HG02870 (cell line): Measurements from ENCODE around the gene INTS3.
"Not testable (repeated sequence)": the region's sequence is repeated elsewhere in the genome, so short reads cannot be mapped to it uniquely, and the experiment has no call there.

ENCODE experiments used
- ATAC-seq: cut with Tn5 transposase; IDR thresholded peaks from one replicate; pipeline ENCODE4 v1.9.1; 2021; ENCODE audit warnings: mild to moderate bottlenecking, moderate library complexity; ENCODE audit not compliant: unreplicated experiment

INTS3 gene

DNA sequence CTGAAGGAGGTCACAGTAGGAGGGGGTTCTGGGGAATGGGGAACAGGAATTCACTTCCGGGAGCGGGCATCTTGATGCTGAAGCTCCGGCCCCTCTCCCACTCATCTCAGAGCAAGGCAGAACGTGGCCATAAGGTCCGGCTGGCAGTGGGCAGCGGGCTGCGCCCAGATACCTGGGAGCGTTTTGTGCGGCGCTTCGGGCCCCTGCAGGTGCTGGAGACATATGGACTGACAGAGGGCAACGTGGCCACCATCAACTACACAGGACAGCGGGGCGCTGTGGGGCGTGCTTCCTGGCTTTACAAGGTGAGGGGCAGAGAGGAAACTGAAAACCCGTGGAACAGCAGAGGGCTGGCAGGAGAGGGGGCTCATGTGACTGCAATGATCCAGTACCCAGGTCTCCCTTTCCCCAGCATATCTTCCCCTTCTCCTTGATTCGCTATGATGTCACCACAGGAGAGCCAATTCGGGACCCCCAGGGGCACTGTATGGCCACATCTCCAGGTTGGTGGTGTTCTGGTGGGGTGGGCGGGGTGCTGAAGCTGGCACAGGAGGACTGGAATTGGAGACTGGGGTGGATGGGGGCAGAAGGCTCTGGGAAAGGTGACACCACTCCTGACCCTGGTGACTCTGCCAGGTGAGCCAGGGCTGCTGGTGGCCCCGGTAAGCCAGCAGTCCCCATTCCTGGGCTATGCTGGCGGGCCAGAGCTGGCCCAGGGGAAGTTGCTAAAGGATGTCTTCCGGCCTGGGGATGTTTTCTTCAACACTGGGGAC, 50.4 kb downstream of the INTS3 start:
- ATAC-seq: no peak

GRCh38 chr1:153778824-153779519, 51.1 kb downstream of the INTS3 start:
- ATAC-seq: no peak

DNA sequence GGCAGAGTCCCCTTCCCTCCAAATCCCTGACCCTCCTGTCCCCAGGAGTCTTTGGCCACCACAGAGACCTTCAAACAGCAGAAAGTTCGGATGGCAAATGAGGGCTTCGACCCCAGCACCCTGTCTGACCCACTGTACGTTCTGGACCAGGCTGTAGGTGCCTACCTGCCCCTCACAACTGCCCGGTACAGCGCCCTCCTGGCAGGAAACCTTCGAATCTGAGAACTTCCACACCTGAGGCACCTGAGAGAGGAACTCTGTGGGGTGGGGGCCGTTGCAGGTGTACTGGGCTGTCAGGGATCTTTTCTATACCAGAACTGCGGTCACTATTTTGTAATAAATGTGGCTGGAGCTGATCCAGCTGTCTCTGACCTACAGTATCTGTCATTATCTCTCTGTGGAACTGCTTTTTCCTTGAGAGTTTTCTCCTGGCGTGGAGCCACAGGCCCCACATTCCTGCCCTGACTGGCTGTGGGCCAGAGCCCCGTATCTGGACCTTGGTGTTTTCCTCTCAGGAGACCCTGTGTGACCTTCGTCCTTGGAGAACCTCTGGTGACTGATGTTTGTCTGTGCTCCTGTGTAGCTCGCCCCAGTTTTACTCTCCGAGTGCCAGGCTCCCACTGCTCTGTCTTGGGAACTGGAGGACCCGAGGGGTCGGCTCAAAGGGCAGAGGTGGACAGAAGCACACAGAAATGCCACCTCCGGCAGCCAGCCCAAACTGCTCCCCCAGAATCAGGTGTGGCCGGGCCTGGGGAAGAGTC, 52.1 kb downstream of the INTS3 start:
- ATAC-seq: no peak

DNA sequence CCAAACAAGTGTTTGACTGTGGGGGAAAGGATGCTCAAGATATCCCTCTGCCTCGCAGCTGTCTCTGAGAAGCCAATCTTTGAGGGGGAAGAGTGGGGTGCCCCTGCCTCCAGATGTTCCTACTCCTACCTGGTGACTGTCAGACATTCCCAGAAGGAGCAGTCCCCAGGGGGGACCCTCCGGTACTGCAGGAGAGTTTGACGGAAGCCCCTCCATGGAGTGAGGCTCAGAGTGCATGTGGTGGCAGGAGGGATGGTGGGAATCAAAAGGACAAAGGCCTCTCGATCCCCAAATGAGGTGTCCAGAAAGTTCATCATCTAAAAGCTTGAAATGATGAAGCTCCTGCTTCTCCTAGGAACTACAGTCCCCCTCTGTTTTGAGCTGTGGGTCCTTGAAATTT, 52.7 kb downstream of the INTS3 start:
- ATAC-seq: no peak

DNA sequence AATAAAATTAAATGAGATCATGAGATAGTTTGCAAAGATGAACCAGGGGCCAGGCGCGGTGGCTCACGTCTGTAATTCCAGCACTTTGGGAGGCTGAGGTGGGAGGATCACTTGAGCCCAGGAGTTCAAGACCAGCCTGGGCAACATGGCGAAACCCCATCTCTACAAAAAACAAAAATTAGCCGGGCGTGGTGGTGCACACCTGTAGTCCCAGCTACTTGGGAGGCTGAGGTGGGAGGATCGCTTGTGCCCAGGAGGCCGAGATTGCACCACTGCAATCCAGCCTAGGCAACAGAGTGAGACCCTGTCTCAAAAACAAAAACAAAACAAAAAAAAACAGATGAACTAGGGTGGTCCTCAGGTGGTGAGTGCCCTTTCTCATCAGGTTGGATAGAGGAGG, 54.8 kb downstream of the INTS3 start:
- not testable (repeated sequence) for ATAC-seq

DNA sequence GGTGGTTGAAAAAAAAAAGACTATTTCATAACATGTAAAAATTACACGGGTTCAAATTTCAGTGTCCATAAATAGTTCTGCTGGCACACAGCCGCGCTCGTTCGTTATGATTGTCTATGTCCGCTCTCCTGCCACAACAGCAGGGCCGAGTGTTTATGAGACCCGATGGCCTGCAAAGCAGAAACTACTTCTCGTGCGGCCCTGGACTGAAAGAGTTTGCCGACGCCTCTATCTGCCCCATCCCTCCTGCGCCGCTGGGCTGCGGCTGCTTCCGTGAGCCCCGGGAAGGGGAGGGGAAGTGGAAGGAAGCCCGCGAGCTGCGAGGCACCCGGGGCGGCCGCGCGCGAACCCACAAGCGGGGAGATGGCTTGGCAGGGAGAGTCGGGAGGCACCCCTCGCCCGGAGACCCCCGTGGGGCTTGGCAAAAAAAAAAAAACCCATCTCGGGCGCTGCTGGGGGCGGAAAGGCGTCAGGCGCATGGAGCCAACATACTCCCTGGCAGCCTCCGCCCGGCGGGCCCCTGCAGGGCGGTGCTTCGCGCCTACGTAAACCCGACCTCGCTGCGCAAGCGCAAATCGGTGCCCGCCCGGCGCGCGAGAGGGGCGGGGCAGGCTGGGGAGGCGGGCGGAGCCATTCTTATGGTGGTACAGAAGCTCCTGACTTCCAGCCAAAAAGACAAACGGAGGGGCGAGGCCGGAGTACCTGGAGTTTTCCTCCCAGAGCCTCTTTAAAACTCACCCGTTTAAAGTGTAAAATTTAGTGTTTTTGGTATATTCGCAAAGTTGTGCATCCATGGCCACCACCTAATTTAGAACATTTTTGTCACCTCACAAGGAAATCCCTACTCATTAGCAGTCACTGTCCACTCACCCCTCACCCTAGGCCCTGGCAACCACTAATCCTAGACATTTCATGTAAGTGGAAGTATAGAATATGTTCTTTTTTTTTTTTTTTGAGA, 55.7 kb downstream of the INTS3 start:
- ATAC-seq: peak; percentile 80

- no peak for ATAC-seq
Observed at GRCh38 chr1:153786038-153786790, 58.4 kb downstream of the INTS3 start.

GRCh38 chr1:153789478-153790034, 61.7 kb downstream of the INTS3 start:
- ATAC-seq: no peak

DNA sequence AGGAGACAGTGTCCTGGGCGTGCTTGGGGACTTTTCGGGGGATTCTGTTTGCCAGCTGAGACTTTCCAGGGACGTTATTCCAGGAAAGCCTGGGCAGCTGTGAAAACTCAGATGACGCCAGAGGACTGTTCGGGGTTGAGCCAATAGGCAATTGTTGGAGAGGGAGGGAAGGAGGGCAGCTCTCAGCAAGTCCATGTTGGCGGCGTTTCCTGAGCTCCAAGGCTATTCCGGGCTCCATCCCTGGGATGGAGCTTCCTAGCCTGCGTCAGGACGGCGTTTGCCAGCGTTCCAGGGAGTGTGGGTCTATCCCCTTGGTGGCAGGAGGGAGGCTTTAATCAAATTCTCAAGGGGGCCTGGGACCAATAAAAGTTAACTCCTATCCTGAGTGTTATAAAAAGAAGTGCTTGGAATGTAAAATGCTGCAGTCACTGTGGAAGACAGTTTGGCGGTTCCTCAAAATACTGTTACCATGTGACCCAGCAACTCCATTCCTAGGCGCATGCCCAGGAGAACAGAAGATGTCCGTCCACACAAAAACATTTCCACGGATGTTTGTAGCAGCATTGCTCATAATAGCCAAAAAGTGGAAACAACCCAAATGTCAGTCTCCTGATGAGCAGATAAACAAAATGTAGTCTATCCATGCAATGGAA, 62.6 kb downstream of the INTS3 start:
- no peak for ATAC-seq

- ATAC-seq: peak; percentile 85
Observed at GRCh38 chr1:153790966-153791647, 63.3 kb downstream of the INTS3 start.

DNA sequence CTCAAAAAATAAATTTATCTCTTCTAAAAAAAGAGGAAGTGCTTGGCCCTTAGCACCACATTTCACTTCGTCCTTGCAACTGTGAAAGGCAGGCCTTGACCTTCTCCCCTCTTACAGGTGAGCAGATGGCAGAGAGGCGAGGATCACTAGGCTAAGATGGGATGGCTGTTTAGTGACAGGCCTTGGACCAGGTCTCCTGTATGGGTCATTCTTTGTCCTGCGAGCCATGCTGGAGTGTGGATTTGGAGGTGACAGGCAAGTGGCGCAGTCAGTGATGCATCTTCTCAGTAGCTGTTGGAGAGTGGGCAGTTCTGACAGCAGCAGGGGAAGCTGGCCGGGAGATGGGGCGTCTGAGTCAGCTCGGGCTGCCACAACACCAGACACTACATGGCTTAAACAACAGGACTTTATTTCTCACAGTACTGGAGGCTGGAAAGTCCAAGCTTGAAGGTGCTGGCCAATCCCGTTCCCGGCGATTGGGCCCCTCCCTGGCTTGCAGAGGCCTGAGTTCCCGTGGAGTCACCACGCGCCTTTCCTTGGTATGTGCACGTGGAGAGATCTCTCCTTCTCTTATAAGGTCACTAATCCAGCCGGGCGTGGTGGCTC, 63.9 kb downstream of the INTS3 start:
- no peak for ATAC-seq

GRCh38 chr1:153792631-153793041, 64.8 kb downstream of the INTS3 start:
- ATAC-seq: no peak

GRCh38 chr1:153793261-153793972, 65.6 kb downstream of the INTS3 start:
- no peak for ATAC-seq

DNA sequence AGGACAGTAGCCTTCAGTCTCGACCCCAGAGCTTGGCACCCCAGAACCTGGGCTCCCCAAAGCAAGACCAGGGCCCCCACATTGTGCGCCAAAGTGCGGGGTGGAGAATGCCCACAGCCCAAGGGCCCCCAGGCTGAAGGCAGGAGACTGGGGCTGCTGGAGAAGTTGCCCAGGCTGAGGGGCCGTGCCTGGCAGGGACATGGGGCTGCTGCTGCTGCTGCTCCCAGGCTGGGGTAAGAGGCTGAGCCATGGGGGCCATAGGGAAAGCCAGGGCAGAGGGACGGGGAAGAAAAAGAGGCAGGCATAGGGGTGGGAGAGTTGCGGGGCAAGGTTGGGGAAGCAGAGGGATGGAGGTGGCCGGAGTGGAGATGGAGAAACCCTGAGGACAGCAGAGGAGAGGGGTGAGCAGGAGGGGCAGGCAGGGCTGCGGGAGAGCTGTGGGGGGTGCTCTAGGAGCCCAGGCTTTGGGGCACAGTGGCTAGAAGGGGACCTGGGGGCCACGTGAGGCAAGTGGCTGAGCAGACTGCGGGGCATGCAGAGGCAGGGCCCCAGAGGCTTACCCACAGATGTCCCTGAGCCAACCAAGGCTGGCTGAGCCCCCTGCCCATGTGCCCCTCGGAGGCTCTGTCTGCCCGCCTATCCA, 66.2 kb downstream of the INTS3 start:
- ATAC-seq: no peak

DNA sequence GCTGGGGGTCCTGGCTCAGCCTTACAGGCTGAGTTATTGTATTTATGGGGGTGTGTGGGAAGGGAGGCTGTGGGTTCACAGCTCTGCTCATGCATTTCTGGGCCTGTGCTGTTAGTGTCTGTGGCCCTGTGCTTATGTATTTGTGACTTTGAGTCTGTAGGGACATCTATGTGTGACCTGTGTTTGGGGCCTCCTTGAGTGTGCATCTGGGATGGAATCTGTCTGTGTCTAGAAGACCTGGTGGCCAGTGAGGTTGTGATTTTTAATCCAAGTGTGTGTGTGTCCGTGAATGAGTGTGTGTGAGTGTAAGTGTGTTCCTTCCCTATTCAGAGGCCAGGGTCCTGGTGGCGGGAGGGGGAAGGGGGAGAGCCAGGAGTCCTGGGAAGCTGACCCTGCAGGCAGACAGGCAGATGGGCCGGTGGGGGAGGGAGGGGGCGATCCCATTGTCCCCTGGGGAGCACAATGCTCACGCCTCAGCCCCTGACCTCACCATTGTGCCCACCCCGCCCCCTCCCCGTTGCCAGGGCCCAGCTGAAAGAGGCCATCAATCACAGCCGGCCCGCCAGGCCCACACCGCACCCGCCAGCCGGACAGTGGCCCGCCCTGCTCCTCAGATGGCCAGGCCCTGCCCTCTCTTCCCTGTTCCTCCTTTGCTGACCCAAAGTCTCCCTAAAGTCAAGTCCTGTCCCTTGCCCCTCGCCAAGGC, 66.9 kb downstream of the INTS3 start:
- no peak for ATAC-seq

DNA sequence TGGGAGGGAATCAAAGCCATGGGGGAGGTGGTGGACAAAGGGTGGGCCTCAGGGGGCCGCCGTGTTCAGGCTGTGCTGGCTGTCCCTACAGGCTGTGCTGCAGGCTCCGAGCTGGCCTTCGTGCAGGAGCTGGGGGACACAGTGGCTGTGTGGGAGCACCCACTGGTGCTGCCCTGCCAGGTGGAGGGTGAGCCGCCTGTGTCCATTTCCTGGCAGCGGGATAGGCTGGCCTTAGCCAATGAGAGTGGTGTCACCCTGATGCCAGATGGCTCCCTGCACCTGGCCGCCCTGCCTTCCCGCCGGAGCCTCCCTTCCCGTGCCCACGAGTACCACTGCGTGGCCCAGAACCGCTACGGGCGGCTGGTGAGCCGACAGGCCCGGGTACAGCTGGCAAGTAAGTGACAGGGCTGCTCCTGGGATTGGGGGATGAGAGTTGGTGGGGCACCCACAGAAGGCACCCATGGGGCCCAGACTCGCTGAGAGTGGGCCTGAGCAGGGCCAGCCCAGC, 67.5 kb downstream of the INTS3 start:
- no peak for ATAC-seq
